GM13977 (cell line): Measurements from ENCODE around the gene EPN2.

Source experiments
- DNase-seq: peaks from one replicate; pipeline ENCODE4 v3.0.0; 2012; ENCODE audit warnings: low spot score
- in situ Hi-C: fragments of 300-500 bp; cut with MboI; formaldehyde crosslinking; loops from one replicate; pipeline ENCODE4 v1.12.0; 2022; ENCODE audit warnings: low sequenced_read_pairs, low pct_unique_long_range_greater_than_20kb, mixed read lengths, inconsistent platforms; ENCODE audit not compliant: unreplicated experiment
- TF ChIP-seq, protein P1 (sequence below): IDR thresholded peaks from 2 replicates; pipeline ENCODE4 v1.5.1; 2012; ENCODE audit warnings: mild to moderate bottlenecking, control low read depth; ENCODE audit not compliant: insufficient read depth; ENCODE audit errors: extremely low read depth, missing control alignments

Gene EPN2

DNA sequence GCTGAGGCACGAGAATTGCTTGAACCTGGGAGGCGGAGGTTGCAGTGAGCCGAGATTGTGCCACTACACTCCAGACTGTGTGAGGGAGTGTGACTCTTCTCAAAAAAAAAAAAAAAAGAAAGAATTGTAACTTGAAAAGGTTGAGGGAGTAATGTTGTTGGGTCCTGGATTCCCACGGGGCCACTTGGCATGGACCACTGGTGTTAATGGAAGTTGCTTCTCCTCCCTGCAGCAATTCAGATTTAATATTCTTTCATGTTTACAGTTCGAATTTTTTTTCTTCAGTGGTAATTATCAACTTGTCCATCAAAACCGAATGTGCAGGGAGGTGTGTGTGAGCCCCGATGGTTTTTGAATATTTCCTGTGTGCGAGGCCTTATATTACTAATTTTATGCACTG is 7.2 kb downstream of the EPN2 start:
- in situ Hi-C loops: no loop called here
- TF ChIP-seq, protein P1, sequence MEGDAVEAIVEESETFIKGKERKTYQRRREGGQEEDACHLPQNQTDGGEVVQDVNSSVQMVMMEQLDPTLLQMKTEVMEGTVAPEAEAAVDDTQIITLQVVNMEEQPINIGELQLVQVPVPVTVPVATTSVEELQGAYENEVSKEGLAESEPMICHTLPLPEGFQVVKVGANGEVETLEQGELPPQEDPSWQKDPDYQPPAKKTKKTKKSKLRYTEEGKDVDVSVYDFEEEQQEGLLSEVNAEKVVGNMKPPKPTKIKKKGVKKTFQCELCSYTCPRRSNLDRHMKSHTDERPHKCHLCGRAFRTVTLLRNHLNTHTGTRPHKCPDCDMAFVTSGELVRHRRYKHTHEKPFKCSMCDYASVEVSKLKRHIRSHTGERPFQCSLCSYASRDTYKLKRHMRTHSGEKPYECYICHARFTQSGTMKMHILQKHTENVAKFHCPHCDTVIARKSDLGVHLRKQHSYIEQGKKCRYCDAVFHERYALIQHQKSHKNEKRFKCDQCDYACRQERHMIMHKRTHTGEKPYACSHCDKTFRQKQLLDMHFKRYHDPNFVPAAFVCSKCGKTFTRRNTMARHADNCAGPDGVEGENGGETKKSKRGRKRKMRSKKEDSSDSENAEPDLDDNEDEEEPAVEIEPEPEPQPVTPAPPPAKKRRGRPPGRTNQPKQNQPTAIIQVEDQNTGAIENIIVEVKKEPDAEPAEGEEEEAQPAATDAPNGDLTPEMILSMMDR: no peak
- DNase-seq: no peak

DNA sequence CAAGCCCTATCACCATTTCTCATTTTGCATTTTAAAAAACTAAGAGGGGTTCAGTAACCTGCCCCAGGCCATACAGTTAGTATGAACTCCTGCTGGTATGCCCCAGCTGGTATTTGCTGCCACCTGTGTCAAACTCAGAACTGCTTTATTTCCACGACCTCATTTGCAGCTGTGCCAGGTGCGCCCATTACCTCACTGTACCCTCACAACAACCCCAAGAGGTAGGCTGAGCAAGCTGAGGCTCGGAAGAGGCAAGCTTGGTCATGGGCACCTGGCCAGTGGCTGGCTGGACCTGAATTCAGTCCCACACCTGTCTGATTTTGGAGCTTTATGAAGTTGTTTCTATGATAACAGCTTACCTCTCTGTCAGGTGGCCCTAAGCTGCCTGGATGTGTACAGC is 7.6 kb downstream of the EPN2 start:
- in situ Hi-C loops: no loop called here
- TF ChIP-seq, protein P1: no peak
- no peak for DNase-seq

DNA sequence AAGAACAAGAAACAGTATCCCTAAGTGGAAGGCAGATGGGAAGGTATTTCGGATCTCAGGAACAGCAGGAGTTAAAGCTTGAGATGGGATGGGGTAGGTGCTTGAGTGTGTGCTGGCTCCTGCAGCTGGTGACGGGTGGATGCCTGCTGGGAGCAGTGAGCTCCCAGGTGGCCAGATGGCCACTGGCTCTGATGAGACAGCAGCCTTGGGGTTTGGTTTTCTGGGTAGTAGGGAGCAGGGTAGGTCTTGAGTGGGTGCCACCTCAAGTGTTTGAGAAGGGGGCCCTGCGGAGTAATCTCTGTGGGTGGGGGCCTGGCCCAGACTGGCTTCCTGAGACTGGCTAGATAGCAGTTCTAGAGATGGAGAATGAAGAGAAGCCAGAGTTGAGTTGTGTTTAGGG is 10.3 kb downstream of the EPN2 start:
- TF ChIP-seq, protein P1: no peak
- in situ Hi-C loops: no loop called here
- DNase-seq: no peak

DNA sequence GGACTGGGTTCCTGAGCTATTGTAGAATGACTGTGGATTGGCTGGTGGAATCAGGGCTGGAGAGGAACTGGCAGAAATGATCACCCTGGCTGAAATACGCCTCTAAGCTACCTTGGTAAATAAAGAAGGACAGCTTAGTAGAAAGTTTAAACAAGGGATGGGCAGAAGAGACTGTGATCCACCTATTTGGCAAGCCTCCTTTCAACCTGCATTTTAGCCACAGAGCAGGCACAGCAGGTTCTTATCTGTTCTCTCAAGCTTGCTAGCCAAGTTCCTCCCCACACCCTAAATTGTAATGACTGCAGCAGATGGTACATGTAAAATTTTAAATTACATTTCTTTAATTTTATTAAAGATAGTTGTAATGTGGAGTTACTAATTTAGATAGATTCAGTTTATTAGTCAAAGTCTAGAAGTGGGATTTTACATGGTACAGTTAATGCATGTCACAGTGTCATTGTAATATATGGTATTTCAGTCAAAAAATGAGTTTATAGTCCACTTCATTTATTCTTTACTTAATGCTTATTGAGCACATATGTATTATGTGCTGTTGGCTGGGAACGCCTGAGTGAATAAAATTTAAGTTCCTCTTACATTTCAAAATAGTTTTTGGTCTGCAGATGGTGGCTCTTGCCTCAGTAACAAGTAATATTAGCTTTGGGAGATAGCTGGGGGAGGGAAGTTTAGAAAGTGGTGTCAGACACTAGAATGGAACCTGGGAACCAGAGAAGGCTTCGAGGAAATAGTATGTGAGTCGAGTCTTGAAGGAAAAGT is 11.2 kb downstream of the EPN2 start:
- no peak for DNase-seq
- TF ChIP-seq, protein P1: no peak
- in situ Hi-C loops: no loop called here

DNA sequence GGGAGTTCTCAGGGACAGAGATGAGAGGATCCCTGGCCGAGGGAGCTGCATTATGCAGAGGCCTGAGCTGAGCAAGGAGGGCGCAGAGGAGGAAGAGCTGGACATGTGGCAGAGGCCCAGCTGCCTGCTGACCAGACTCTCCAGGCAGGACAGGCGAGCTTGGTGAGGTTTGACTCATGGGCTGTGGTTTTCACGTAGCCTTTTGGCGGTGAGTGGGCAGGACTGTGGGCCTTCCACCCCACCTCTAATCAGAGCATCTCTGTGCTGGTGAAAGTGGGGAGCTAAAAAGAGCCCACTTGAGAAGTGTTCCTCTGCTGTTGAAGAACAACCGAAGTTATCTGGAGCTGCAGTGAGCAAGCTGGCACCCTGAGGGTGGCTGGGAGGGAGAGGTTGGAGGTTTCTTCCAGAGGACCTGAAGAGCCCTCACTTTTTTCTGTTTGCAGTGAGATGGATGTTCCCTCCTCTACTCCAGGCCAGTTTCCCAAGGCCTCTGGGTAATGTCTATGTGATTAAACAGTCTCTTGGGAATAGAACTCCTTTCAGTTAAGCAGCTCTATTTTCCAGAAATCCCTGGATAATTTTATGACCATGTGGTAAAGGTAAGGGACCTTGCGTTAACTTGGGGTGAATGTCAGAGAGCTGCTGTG is 11.9 kb downstream of the EPN2 start:
- no peak for DNase-seq
- TF ChIP-seq, protein P1: no peak
- in situ Hi-C loops: no loop called here

DNA sequence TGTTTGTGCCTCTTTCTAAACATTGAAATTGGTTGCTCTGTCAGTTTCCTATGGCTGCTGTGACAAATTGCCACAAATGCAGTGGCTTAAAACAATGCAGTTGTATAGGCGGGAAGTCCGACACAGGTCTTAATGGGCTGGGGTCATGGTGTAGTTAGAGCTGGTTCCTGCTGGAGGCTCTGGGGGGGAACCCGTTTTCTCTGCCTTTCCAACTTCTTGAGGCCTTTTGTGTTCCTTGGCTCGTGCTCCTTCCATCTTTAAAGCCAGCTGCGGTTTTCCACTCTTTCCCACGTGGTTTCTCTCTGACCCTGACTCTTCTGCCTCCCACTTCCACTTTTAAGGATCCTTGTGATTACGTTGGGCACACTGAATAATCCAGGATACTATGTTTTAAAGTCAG is 12.5 kb downstream of the EPN2 start:
- TF ChIP-seq, protein P1: no peak
- no peak for DNase-seq
- in situ Hi-C loops: no loop called here
